ENCODE results near the gene MRPS6.

MRPS6 gene

GRCh38 chr21:34073032-34073748 is at the start of gene MRPS6, which contains the start of gene SLC5A3:
Gene MRPS6 (plus strand): TSS chr21:34073578. CDS start chr21:34073701, 123 bp downstream.
Gene SLC5A3 (plus strand): TSS chr21:34073578. CDS start chr21:34095199, 21,621 bp downstream.
- DNase-seq = peak; percentile 79

GRCh38 chr21:34023691-34024373 is 49.5 kb upstream of the MRPS6 start:
- no peak for DNase-seq

DNA sequence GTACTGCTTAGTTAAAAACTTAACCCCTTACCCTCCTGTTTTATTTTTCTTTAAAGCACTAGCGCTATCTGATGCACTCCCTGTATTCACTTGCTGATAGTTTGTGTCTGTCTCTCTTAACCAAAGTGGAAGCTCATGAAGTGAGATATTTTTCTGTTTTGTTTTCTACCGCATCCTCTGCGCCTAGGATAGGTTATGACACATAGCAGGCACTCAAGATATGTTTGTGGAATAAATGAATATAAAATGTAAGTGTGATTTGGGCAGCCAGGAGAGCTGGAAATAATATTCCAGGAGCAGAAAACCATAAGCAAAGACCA is 49.0 kb upstream of the MRPS6 start:
- no peak for DNase-seq

DNA sequence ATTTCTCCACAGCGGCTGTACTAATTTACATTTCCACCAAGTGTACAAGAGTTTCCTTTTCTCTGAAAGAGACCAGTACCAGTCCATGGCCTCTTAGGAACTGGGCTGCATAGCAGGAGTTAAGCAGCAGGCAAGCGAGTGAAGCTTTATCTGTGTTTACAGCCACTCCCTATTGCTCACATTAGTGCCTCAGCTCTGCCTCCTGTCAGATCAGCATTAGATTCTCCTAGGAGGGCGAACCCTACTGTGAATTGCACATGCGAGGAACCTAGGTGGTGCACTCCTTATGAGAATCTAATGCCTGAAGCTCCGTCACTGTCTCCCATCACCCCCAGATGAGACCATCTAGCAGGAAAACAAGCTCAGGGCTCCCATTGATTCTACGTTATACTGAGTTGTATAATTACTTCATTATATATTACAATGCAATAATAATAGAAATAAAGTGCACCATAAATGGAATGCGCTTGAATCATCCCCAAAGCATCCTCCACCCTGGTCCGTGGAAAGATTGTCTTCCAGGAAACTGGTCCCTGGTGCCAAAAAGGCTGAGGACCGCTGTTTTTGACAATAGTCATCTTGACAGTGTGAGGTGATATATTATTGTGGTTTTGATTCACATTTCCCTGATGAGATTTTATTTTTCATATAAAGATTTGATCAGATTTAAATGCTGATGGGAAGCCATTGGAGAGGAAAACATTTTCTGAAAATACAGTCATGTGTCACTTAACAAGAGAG is 45.5 kb upstream of the MRPS6 start:
- DNase-seq = no peak

DNA sequence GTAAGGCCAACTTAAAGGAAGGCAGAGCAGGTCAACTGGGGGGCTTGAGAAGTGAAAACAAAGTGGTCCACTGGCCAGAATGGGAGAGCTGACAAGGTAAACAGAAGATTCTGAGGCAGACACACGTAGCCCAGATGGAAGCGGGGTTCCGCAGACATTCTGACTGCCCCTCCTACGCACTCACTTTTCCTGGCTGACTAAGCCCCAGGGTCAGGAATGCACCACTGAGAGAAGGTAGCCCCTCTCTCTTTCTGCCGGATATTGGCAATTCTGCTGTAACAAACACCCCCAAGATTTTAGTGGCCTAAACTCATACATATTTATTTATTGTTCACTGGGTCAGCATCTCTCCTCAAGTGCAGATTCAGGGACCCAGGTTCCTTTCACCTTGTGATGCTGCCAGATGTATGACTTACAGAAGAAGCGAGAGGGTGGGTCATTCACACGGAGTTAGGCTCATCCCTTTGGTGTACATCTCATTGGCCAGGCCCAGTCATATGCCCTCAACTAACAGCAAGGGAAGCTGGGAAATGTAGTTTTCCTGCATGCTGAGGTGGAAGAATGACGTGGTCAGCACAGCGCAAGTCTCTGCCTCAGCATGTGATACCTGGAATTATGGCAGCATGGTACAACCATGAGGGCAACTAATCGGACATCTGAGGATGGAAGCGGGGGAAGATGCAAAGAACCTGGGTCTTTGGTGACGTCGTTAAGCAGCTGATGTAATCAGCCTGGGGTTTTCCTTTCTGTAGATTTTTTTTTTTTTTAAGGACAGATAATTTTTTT is 43.4 kb upstream of the MRPS6 start:
- DNase-seq = peak; percentile 65

DNA sequence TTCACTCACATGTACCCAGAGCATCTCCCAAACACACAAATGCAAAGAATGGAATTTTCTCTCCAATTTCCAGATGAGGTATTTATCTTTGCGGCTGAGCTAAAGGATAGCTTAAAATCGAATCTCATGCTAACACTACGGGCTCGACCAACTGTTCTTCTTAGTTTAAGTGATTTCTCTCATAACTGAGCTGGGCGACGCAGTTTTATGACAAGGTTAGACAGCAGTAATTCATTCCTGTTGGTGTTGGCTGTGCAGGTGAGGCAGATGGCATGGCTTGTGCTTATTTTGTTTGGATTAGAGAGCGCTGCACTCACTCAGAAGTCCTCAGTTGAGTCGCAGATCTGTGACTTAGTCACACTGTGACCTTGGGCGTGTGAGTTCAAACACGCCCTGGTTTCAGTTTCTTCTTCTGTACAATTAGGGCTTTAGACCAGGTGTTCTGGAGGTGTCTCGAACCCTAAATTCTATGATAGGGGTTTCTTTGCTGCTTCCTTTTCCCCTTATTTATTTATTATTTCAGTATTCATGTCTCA is 41.5 kb upstream of the MRPS6 start:
- DNase-seq = no peak

DNA sequence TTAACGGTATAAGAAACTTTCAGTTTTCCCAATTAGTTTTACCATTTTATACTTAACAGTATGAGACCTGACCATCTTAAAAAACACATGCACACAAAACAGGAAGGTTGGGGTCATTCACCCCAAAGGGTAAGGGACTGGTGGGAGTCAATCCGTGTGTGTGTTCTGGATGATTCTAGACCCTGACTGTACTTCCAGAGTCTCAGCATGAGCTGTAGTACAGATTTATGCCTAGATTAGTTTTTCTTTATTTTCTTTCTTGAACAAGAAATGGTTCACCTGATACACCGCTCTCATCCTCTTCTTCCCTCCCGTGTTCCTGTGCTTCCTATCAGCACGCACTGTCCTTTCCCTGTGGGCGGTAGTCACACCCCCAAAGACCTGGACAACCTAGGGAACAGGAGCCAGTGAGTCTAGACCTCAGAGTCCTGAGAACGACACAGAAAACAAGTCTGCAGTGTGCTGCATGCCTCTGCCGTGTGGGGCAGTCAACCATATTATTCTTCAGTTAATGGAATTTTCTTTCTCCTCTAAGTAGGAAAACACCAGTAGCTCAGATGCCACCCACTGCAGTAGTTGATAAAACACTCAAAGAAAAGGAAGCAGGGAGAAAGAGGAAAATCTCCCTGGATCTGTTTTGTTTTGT is 38.9 kb upstream of the MRPS6 start:
- no peak for DNase-seq

DNA sequence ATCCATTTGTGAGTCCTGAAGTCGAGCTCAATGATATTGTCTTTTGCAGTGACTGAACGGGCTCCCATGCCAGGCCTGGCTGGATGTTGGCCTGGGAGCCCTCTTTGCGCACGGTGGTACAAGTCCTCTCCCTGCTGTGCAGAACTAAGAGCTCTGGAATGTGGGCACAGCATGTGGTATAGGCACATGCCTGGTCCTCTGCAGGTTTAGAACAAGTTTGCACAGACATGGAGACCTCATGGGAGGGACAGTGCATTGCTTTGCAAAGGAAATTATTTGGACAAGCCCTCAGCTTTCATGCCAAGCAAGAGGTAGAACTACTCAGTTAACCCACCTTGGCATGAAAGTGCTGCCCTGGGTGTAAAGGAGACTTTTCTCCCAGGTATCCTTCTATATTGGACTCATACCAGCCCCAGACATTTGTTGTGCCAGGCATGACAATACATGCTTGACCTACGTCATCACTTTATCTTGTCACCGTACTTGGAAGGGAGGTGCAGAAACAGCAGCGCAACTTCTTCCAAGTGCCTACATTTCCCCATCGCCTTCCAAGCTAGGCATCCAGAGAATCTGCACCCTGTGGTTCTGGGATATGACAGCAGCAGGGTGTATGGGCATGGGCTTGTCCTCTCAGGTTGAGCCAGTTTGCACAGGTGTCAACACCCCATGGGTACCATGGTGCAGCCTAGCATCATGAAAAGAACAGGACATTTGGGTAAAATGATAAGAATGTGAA is 37.6 kb upstream of the MRPS6 start:
- DNase-seq = no peak

DNA sequence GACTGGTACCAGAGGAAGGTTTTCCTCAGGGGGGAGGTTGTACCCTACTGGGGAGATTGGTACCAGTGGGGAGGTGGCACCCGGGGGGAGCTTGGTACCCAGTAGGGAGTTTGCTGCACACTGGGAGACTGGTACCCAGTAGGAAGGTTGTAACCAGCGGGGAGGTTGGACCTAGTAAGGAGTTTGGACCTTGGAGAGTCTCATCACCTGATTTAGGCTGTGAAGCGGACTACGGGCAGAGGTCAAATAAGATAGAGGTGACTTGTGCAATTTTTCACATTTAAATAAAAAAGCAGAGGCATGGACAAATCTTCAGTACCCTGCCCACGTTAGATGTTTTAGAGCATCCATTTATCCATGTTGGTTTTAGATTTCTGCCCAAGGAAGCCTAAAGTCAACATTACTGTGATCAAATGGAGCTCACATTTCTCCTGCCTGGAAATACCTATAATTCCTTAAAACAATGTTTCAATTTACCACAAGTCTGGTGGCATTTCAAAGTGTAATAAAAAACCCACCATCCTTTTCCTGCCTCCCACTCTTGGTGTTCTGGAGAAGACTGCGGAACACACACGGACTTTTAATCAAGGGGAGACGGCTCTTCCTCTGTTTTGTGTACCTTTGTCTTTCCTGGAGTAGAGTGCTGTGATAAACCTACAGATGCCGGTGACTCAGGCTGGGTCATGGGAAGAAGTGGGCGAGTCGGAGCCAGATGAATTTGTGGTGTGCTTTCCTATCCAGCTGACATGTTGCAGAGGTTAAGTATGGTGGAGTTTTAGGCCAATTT is 36.2 kb upstream of the MRPS6 start:
- DNase-seq = no peak

DNA sequence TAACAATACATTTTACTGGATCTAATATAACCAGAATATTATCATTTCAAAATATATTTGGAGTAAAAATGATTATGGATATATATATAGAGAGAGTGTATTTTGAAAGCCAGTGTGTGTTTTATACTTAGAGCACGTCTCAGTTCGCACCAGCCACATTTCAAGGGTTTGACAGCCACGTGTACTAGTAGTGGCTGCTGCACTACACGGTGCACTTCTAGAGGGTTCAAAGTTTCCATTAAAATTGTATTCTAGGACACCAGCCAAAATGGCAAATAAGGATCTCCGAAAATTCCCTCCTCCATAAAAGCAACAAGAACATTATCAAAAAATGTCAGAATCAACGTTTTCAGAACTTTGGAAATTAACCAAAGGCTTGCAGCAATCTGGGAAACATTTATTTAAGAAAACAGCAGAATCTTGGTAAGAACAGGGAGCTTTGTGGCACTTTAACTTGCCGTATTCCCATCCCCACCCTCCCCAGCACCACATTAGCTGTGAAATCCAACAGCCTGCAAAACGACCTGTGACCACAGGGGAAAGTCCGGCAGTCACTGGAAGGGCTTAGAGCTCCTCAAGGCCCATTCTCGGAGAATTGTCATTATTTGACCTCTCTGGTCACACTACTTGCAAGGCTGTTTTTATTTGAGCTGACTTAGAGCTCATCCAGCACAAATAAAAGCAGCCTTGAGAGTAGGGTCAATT is 33.5 kb upstream of the MRPS6 start:
- DNase-seq = no peak

DNA sequence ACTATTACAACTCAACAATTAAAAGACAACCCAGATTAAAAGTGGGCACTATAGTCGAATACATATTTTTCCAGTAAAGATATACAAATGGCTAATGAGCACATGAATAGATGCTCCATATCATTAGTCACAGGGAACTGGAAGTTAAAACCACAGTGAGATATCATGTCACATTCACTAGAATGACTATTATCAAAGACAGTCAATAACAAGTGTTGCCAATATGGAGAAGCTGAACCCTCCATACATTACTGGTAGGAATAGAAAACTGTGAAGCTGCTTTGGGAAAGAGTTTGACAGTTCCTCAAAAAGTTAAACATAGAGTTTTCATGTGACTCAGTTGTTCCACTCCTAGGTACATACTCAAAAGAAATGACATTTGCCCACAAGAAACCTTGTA is 30.6 kb upstream of the MRPS6 start:
- no peak for DNase-seq

GRCh38 chr21:34043333-34043732 is 30.0 kb upstream of the MRPS6 start:
- no peak for DNase-seq

- peak; percentile 9 for DNase-seq
These were observed 26.5 kb upstream of the MRPS6 start for GRCh38 chr21:34046917-34047316.

- DNase-seq = no peak
These were observed 25.5 kb upstream of the MRPS6 start for GRCh38 chr21:34047835-34048234.

DNA sequence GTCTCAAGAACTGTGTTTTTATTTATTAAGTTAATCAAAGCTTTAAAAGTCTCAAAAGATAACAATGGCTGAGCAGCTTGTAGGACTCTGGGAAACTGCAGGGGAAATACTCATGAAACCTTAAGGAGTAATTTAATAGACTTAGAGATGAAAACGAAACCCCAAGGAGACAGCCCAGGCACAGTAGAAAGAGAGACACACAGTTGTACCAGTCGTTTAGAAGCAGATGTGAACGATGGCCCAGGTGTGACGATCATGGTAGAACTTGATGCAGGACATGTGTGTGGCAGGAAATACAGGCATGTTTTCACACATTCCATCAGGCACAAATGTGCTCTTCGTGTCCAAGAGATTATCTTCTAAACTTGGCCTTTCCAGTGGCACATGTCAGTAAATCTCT is 21.2 kb upstream of the MRPS6 start:
- DNase-seq = no peak

DNA sequence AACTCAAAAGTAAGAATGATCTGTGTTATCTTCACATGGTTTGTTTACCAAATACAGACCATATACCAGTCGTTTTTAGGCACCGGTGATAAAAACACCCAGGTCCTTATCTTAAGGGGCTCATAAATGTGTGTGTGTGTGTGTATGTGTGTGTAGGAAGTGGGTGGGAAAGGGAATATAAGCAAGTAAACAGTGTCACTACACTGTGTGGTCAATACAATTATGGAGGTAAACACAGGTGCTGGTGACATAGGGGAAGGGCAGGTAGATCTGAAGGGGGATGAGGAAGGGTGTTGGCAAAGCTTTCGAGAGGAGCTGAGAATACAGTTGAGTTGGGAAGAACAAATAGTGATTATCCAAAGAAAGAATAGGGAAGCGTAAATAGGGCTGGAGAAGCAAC is 19.1 kb upstream of the MRPS6 start:
- DNase-seq = no peak

- DNase-seq = no peak
These were observed 17.8 kb upstream of the MRPS6 start for GRCh38 chr21:34055615-34056014.

GRCh38 chr21:34061983-34062382 is 11.4 kb upstream of the MRPS6 start:
- DNase-seq = no peak

GRCh38 chr21:34065027-34065426 is 8.4 kb upstream of the MRPS6 start:
- no peak for DNase-seq

- DNase-seq = no peak
These were observed 1.7 kb upstream of the MRPS6 start for GRCh38 chr21:34071683-34072082.

All from CD4-positive, alpha-beta T cell treated with Interleukin-10 for 1 hour (primary cell).